Neural cell (in vitro differentiated cells): Measurements from ENCODE around the gene NUP62. TPM values are rescaled to one million over a fixed set of nuclear protein-coding genes. Genes with fewer than 3 reads are reported as not detected.

ENCODE experiments used
- H2AFZ ChIP-seq: fragments of 200-600, 300-800 bp; sonication (generic), shearing (Covaris generic); 2 replicates; pipeline ENCODE4 v1.6.0; 2014; ENCODE audit warnings: low read depth, mild to moderate bottlenecking, antibody characterized with exemption, low read length, moderate library complexity
- H3F3A ChIP-seq: fragments of 200-600 bp; shearing (Covaris generic); 2 replicates; pipeline ENCODE4 v1.6.1; 2016; ENCODE audit warnings: mild to moderate bottlenecking, moderate library complexity, mixed read lengths, antibody characterized with exemption, low read length; ENCODE audit not compliant: insufficient read depth, poor library complexity, severe bottlenecking
- H3K27ac ChIP-seq: fragments of 200-600, 300-800 bp; sonication (generic), shearing (Covaris generic); 2 replicates; pipeline ENCODE4 v1.5.1; 2014; ENCODE audit warnings: mild to moderate bottlenecking, low read length, moderate library complexity
- H3K27me3 ChIP-seq: fragments of 300-800, 200-600 bp; sonication (generic), shearing (Covaris generic); 2 replicates; pipeline ENCODE4 v1.6.0; 2014; ENCODE audit warnings: mild to moderate bottlenecking, low read depth, low read length, moderate library complexity; ENCODE audit not compliant: insufficient read depth
- H3K36me3 ChIP-seq: fragments of 300-800, 200-600 bp; sonication (generic), shearing (Covaris generic); 2 replicates; pipeline ENCODE4 v1.5.1; 2014; ENCODE audit warnings: mild to moderate bottlenecking, antibody characterized with exemption, low read length, moderate library complexity; ENCODE audit not compliant: insufficient read depth
- H3K4me2 ChIP-seq: fragments of 300-800, 200-600 bp; sonication (generic), shearing (Covaris generic); 2 replicates; pipeline ENCODE4 v1.6.0; 2014; ENCODE audit warnings: mild to moderate bottlenecking, low read length
- H3K4me3 ChIP-seq: fragments of 300-800, 200-600 bp; sonication (generic), shearing (Covaris generic); 2 replicates; pipeline ENCODE4 v1.5.1; 2014; ENCODE audit warnings: mild to moderate bottlenecking, low read length, moderate library complexity
- H3K79me2 ChIP-seq: fragments of 200-600 bp; shearing (Covaris generic); replicated peaks from 2 replicates; pipeline ENCODE4 v1.6.0; 2014; ENCODE audit warnings: mild to moderate bottlenecking, low read length, moderate library complexity; ENCODE audit not compliant: insufficient read depth
- H3K9ac ChIP-seq: fragments of 300-800, 200-600 bp; sonication (generic), shearing (Covaris generic); 2 replicates; pipeline ENCODE4 v1.6.1; 2016; ENCODE audit warnings: mild to moderate bottlenecking, low read length, mixed read lengths
- H3K9me2 ChIP-seq: fragments of 200-600 bp; shearing (Covaris generic); 2 replicates; pipeline ENCODE4 v1.6.1; 2016; ENCODE audit warnings: mild to moderate bottlenecking, low read length, mixed read lengths; ENCODE audit not compliant: insufficient read depth
- H3K9me3 ChIP-seq: fragments of 200-600, 300-800 bp; sonication (generic), shearing (Covaris generic); 2 replicates; pipeline ENCODE4 v1.6.1; 2016; ENCODE audit warnings: mild to moderate bottlenecking, mixed run types, low read length, moderate library complexity, mixed read lengths
- H4K20me1 ChIP-seq: fragments of 200-600 bp; shearing (Covaris generic); 2 replicates; pipeline ENCODE4 v1.6.1; 2016; ENCODE audit warnings: mild to moderate bottlenecking, mixed run types; ENCODE audit not compliant: insufficient read depth
- CTCF ChIP-seq: fragments of 450-650 bp; IDR thresholded peaks from 2 replicates; pipeline ENCODE4 v1.5.1; 2014; ENCODE audit warnings: antibody characterized with exemption, mild to moderate bottlenecking, moderate library complexity; ENCODE audit not compliant: poor library complexity, severe bottlenecking
- EP300 ChIP-seq: fragments of 450-650 bp; conservative IDR thresholded peaks from 2 replicates; pipeline ENCODE4 v1.6.1; 2014; ENCODE audit warnings: antibody characterized with exemption, mild to moderate bottlenecking, moderate library complexity; ENCODE audit not compliant: poor library complexity, severe bottlenecking
- EZH2 ChIP-seq: fragments of 200-600, 300-800 bp; shearing (Covaris generic), sonication (generic); IDR thresholded peaks from 2 replicates; pipeline ENCODE4 v1.6.1; 2014; ENCODE audit warnings: antibody characterized with exemption, low read length, borderline replicate concordance, mild to moderate bottlenecking; ENCODE audit not compliant: insufficient read depth, poor library complexity, severe bottlenecking
- MXI1 ChIP-seq: fragments of 450-650 bp; conservative IDR thresholded peaks from 2 replicates; pipeline ENCODE4 v1.6.1; 2014; ENCODE audit warnings: antibody characterized with exemption, mild to moderate bottlenecking; ENCODE audit not compliant: poor library complexity, severe bottlenecking
- POLR2AphosphoS5 ChIP-seq: IDR thresholded peaks from 2 replicates; pipeline ENCODE4 v1.6.1; 2012
- RAD21 ChIP-seq: fragments of 450-650 bp; conservative IDR thresholded peaks from 2 replicates; pipeline ENCODE4 v1.6.1; 2014; ENCODE audit warnings: antibody characterized with exemption, mild to moderate bottlenecking, moderate library complexity
- SMC3 ChIP-seq: fragments of 450-650 bp; conservative IDR thresholded peaks from 2 replicates; pipeline ENCODE4 v1.6.1; 2014; ENCODE audit warnings: antibody characterized with exemption, mild to moderate bottlenecking, moderate library complexity; ENCODE audit not compliant: poor library complexity
- TAF1 ChIP-seq: IDR thresholded peaks from 2 replicates; pipeline ENCODE4 v1.6.1; 2012; ENCODE audit warnings: low read depth
- polyA plus RNA-seq: library from polyadenylated mRNA; depleted of rRNA; stranded (reverse); fragments of >200 nt; gene quantifications from 2 replicates; pipeline ENCODE4 v1.2.3, GENCODE V29; 2014
- TF ChIP-seq, protein P1 (sequence below): IDR thresholded peaks from 2 replicates; pipeline ENCODE4 v1.6.1; 2012; ENCODE audit warnings: borderline replicate concordance

The NUP62 gene
- polyA plus RNA-seq, 1 donor from 2014 or later, result 24.9 TPM

DNA sequence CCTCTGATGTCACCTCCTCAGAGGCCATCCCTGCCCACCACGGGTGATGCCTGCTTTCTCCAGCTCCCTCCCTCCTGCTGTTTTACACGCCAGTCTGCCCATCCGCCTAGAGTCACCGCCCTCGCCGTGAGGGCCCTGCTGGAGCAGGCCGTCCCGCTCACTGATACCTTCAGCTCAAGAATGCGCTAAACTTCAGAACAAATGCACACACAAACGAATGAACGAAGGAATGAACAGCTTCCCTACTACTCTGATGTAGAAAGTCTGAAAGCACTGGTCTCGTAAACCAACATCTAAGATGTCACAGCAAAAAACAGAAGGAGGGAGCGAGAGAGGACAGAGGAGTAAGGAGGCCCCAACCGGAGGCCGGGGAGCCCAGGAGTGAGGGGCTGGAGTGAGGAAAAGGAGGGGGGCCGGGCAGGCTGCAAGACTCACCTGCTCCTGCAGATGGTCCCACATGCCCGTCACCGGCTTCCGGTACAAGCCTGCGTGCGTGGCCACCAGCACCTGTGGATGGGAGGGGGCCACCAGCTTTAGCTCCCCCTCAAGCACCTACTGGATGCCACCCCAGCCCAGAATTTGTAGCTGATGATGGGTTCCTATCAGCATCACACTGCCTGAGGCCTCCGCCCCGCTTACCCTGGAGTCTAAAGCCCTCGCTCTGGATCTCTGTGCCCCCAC, 65.9 kb downstream of the NUP62 start:
- no peak overlapping the region for H3K9ac ChIP-seq
- no peaks in the 10 kb centered on the region for H3K9me2 ChIP-seq
- peaks cover 22% of the 10 kb centered on the region for H3K79me2 ChIP-seq
- no peak overlapping the region for H3K4me2 ChIP-seq
- H3K9me3 ChIP-seq, result no peaks in the 10 kb centered on the region
- no peak for TF ChIP-seq EP300
- TF ChIP-seq, protein P1, sequence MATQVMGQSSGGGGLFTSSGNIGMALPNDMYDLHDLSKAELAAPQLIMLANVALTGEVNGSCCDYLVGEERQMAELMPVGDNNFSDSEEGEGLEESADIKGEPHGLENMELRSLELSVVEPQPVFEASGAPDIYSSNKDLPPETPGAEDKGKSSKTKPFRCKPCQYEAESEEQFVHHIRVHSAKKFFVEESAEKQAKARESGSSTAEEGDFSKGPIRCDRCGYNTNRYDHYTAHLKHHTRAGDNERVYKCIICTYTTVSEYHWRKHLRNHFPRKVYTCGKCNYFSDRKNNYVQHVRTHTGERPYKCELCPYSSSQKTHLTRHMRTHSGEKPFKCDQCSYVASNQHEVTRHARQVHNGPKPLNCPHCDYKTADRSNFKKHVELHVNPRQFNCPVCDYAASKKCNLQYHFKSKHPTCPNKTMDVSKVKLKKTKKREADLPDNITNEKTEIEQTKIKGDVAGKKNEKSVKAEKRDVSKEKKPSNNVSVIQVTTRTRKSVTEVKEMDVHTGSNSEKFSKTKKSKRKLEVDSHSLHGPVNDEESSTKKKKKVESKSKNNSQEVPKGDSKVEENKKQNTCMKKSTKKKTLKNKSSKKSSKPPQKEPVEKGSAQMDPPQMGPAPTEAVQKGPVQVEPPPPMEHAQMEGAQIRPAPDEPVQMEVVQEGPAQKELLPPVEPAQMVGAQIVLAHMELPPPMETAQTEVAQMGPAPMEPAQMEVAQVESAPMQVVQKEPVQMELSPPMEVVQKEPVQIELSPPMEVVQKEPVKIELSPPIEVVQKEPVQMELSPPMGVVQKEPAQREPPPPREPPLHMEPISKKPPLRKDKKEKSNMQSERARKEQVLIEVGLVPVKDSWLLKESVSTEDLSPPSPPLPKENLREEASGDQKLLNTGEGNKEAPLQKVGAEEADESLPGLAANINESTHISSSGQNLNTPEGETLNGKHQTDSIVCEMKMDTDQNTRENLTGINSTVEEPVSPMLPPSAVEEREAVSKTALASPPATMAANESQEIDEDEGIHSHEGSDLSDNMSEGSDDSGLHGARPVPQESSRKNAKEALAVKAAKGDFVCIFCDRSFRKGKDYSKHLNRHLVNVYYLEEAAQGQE, result no peak
- H4K20me1 ChIP-seq, result no peaks in the 10 kb centered on the region
- H2AFZ ChIP-seq, result no peak overlapping the region
- no peaks in the 10 kb centered on the region for H3F3A ChIP-seq
- H3K27ac ChIP-seq, result no peak overlapping the region
- H3K27me3 ChIP-seq, result no peaks in the 10 kb centered on the region
- no peak overlapping the region for H3K4me3 ChIP-seq
- no peaks in the 10 kb centered on the region for H3K36me3 ChIP-seq

DNA sequence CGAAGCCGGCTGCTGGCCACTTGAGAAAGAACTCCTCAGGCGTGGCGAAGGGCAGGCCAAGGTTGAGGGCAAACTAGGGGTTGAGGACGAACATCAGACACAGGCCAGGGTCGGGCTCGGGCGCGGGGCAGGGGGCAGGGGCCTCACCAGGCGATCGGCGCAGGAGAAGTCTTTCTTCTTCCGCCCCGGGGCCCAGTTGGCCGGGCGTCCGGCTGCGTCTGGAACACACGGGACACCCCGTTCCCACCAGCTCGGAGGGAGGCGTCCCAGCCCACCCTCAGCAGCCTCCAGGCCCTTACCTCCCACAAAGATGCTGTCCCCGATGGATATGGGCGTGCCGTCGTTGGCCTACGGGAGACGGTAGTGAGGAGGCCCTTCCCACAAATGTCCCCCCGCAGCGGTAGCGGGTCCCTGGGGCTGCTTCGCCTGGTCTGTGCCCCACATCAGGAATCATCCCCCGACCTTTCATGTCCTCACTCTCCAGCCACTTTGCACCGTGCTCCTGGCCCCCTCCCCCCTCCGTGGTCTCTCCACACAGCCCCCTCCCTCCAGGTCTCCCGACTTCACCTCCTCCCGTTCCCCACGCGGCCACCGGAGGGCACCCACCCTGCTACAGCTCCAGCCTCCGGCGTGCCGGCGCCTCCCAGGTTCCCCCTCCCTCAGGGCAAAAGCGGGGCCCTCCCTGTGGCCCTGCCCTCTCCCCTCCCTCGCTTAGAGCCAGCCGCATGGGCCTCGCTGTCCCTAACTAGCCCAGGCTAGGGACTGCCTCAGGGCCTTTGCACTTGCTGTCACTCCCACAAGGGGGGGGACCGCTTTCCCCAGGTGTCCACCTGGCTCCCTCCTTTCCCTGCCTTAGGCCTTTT, 66.7 kb downstream of the NUP62 start:
- Histone ChIP-seq H2AFZ (no peak overlapping the region), H3K79me2 (peaks cover 22% of the 10 kb centered on the region), H3F3A (no peaks in the 10 kb centered on the region), H3K9me3 (no peaks in the 10 kb centered on the region), H3K27ac (no peak overlapping the region), H3K9me2 (no peaks in the 10 kb centered on the region), H3K9ac (no peak overlapping the region), H3K36me3 (no peaks in the 10 kb centered on the region), H3K27me3 (no peaks in the 10 kb centered on the region), H3K4me2 (no peak overlapping the region), H3K4me3 (no peak overlapping the region), H4K20me1 (peaks cover 2% of the 10 kb centered on the region)
- TF ChIP-seq POLR2AphosphoS5 (no peak), TAF1 (no peak), SMC3 (no peak), EP300 (no peak), MXI1 (no peak), RAD21 (no peak), EZH2 (no peak), CTCF (no peak)
- TF ChIP-seq, protein P1, result no peak
